ENCODE measurements around the gene KCNQ4.

KCNQ4 gene

DNA sequence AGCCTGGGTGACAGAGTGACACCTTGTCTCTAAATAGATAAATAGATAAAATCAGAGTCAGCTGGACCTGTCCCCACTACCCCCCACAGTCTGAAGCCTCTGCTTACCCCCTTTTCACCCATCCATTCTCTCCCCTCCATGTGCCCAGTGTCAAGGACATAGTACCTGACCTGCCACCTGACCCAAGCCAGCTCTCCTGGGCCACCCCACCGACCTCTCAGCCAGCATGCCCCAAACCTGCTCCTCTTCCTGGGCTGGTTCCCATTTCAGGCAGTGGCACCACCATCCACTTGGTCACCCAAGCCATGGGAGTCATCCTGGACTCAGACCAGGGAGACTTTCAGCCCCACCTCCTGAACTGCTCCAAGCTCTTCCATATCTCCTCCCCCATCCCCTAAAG, 50.4 kb downstream of the KCNQ4 start:
- no peak for DNase-seq (ENCODE audit: extremely low read depth, insufficient read length)
- Histone ChIP-seq H3K27me3 (replicated peaks; ENCODE audit: control insufficient read depth, insufficient read depth, low read length) (no peaks in the 10 kb centered on the region), H3K4me3 (replicated peaks; ENCODE audit: low read depth, low read length) (no peak overlapping the region), H3K36me3 (ENCODE audit: control insufficient read depth, insufficient read depth, low read length) (no peaks in the 10 kb centered on the region)
- no peak for TF ChIP-seq CTCF (IDR thresholded peaks at IDR 0.05; ENCODE audit: insufficient read depth, low read length, poor library complexity, severe bottlenecking)

- no peak for DNase-seq (ENCODE audit: extremely low read depth, insufficient read length)
- no peaks in the 10 kb centered on the region for H3K36me3 ChIP-seq (ENCODE audit: control insufficient read depth, insufficient read depth, low read length)
- no peak overlapping the region for H3K4me3 ChIP-seq (replicated peaks; ENCODE audit: low read depth, low read length)
- TF ChIP-seq CTCF (IDR thresholded peaks at IDR 0.05; ENCODE audit: insufficient read depth, low read length, poor library complexity, severe bottlenecking): no peak
- H3K27me3 ChIP-seq (replicated peaks; ENCODE audit: control insufficient read depth, insufficient read depth, low read length): no peaks in the 10 kb centered on the region
Observed at GRCh38 chr1:40834968-40835545, 51.5 kb downstream of the KCNQ4 start.

DNA sequence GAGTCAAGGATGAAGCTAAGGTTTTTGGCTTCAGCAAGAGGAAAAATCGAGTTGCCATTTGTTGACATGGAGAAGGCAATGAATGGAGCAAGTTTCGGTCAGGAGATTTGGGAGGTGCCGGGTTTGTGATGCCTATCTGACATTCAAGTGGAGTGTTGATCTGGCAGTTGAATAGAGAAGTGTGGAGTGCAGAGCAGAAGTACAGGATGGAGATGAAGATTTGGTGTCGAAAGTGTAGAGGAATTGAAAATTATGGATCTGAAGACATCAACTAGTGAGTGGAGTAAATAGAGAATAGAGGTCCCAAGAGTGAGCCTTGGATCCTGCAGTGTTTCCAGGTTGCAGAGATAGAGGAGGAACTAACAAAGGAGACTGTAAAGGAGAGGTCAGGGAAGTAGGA, 52.7 kb downstream of the KCNQ4 start:
- no peak overlapping the region for H3K4me3 ChIP-seq (replicated peaks; ENCODE audit: low read depth, low read length)
- TF ChIP-seq CTCF (IDR thresholded peaks at IDR 0.05; ENCODE audit: insufficient read depth, low read length, poor library complexity, severe bottlenecking): no peak
- no peak for DNase-seq (ENCODE audit: extremely low read depth, insufficient read length)
- H3K27me3 ChIP-seq (replicated peaks; ENCODE audit: control insufficient read depth, insufficient read depth, low read length): no peaks in the 10 kb centered on the region
- no peaks in the 10 kb centered on the region for H3K36me3 ChIP-seq (ENCODE audit: control insufficient read depth, insufficient read depth, low read length)

DNA sequence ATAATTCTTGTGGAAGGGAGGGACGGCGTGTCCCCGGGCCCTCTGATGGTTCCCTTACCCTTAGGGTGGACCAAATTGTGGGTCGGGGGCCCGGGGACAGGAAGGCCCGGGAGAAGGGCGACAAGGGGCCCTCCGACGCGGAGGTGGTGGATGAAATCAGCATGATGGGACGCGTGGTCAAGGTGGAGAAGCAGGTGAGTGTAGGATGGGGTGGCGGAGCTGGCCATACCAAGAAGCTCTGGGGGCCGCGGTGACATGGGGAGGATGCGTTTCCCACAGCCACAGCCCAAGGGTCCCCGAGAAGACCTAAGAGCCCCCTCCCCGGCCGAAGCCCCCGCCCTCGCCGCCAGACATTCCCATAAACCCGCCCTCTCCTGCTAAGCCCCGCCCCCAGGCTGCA, 54.0 kb downstream of the KCNQ4 start:
- DNase-seq (ENCODE audit: extremely low read depth, insufficient read length): no peak
- no peak for TF ChIP-seq CTCF (IDR thresholded peaks at IDR 0.05; ENCODE audit: insufficient read depth, low read length, poor library complexity, severe bottlenecking)
- H3K36me3 ChIP-seq (ENCODE audit: control insufficient read depth, insufficient read depth, low read length): no peaks in the 10 kb centered on the region
- H3K27me3 ChIP-seq (replicated peaks; ENCODE audit: control insufficient read depth, insufficient read depth, low read length): no peaks in the 10 kb centered on the region
- H3K4me3 ChIP-seq (replicated peaks; ENCODE audit: low read depth, low read length): no peak overlapping the region

DNA sequence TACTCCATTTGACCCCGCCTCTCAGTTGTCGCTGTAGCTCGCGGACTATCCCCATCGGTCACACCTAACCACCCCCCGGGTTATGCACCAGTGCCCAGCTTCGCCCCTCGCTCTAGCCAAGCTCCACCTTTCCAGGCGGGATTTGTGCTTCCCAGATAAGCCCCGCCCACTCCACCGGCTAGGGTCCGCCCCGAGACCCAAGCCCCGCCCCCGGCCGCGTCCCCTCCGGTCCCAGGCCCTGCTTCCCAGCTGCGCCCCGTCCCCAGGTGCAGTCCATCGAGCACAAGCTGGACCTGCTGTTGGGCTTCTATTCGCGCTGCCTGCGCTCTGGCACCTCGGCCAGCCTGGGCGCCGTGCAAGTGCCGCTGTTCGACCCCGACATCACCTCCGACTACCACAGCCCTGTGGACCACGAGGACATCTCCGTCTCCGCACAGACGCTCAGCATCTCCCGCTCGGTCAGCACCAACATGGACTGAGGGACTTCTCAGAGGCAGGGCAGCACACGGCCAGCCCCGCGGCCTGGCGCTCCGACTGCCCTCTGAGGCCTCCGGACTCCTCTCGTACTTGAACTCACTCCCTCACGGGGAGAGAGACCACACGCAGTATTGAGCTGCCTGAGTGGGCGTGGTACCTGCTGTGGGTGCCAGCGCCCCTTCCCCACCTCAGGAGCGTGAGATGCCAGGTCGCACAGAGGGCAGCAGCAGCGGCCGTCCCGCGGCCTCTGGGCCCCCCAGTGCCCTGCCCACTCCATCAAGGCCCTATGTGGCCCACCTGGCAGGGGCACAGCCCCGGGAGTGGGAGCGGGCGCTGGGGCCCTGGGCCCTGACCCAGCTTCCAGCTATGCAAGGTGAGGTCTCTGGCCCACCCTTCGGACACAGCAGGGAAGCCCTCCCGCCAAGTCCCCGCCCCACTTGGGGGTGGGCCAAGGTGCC, 54.7 kb downstream of the KCNQ4 start:
- TF ChIP-seq CTCF (IDR thresholded peaks at IDR 0.05; ENCODE audit: insufficient read depth, low read length, poor library complexity, severe bottlenecking): no peak
- DNase-seq (ENCODE audit: extremely low read depth, insufficient read length): no peak
- no peak overlapping the region for H3K4me3 ChIP-seq (replicated peaks; ENCODE audit: low read depth, low read length)
- no peaks in the 10 kb centered on the region for H3K36me3 ChIP-seq (ENCODE audit: control insufficient read depth, insufficient read depth, low read length)
- no peaks in the 10 kb centered on the region for H3K27me3 ChIP-seq (replicated peaks; ENCODE audit: control insufficient read depth, insufficient read depth, low read length)

Measured in GM06990 (cell line).